Stimulated activated CD4-positive, alpha-beta T cell treated with anti-CD3 and anti-CD28 coated beads, Interleukin-4, amount 100 ng/mL, for 1 hour (primary cell): ENCODE measurements around the gene CDK10.

ENCODE experiments used
- DNase-seq: peaks from one replicate; pipeline ENCODE4 v3.0.0-alpha.2; 2020

The CDK10 gene

DNA sequence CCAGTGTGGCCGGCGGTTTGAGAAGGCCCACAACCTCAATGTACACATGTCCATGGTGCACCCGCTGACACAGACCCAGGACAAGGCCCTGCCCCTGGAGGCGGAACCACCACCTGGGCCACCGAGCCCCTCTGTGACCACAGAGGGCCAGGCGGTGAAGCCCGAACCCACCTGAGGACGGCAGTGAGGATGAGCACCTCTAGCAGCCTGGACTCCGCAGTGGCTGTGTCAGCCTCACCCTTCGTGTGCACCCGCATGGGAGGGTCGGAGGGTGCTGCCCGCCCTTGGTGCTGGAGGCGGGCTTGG, 51.5 kb downstream of the CDK10 start:
- no peak for DNase-seq

DNA sequence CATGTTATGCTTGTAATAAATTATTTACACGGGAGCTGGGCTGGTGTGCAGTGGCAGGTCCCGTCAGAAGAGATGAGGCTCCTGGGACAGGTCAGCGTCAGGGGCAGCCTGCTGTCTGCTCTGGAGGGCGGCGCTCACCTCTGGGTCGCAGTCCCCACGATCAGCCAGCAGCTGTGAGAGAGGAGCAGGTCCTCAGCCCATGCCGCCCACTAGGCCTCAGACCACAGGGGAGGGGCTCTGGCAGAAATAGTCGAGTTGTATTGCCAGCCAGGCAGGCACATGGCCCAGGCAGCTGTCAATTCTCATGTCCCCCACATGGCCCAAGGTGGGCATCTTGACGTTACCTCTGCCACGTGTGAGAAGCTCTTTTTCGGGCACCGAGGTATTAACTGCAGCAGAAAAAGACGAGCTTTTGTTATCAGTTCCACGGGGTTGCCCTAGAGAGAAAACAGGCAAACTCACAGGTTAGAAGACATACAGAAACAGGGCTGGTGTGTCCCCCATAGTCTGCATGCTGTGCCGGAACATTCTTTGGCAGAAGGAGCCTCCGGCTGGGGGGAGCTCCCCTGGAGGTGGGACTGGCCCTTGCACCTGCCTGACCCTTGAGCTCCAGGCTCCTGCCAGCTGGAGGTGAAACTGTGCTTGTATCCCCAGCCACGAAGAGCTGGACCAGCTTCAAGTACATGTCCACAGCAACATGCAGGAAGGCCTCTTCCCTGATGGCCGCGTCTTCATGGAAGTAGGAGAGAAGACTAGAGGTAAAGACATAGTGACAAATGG, 52.2 kb downstream of the CDK10 start:
- no peak for DNase-seq

DNA sequence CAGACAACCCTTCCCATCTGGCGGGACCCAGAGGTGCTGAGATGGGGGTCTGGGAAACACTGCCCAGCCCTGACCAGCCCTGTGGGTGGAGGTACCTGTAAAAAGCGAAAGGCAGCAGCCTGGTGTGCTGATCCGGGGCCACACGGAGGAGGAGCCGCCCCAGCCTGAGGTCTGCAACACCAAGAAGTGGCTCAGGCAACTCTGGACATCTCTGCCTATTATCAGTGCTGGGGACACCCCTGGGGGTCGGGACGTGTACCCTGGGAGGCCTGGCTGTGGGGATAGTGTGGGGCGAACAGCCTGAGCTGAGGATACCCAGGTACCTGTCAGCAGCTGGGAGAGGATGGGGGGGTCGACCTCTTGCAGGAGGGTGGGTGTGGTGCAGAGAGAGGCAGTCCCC, 52.9 kb downstream of the CDK10 start:
- no peak for DNase-seq

DNA sequence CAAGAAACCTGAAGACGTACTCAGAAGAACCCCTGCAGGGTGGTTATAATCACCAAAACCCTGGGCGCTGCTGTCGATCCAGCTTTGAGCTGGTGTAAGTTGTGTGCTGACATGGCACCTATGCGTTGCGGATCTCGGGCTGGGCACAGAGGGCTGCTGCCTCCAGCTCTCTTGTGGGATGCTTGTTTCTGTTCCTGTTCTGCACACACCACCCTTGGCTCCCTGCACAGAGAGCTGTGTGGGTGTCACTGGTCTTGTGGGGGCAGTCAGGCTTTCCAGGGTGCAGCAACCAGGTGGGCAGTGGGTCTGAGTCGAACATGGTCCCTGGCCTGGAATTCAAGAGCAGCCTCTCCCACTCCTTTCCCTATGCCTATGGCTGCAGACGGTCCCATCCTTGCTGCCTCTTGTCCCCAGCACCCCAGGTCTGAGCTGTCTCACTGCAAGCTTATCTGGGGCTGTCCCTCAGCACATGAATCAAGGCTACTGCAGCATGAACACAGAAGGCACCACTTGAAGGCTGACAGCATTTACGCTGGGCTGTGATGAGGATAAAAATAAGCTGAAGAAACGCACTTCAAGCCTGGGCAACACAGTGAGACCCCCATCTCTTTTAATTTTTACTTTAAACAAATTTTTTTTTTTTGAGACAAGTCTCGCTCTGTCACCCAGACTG, 55.0 kb downstream of the CDK10 start:
- no peak for DNase-seq

DNA sequence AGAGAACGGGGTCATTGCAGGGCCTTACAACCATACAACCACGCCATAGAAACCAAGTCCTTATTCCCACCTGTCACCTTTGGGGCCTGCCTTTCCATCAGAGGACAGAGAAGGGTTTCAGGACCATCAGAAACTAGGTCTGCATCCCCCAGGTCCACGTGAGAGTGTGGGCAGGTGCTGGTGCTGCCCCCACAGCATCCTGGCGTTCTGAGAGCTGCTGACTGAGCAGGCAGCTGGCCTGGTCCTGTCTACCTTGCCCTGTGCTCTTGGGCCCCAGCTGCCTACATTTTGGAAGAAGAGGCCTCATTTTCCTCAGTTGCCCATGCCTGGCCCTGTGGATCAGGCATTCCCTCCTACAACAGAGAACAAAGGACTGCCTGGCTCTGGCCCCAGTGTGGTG, 56.5 kb downstream of the CDK10 start:
- DNase-seq, result no peak

DNA sequence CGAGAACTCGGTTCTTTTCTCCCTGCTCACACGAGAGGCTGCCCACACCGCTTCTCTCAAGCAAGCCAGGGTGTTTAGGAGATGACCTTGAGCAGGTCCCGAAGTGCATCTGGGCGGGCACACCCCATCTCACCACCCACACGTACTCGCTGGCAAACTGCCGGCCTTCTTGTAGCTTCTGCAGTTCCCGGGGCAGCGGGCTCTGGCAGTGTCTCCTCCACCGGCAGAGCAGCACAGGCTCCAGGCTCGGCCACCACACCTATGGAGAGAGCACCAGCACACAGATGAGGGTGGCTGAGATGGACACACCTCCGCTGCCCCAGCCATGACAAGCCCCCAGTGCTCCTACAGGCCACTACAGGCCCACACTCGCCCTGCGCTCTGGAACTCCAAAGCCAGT, 58.3 kb downstream of the CDK10 start:
- no peak for DNase-seq
